WTC11 (cell line): ENCODE data around the gene TMEM30B. TPM values are rescaled to one million over a fixed set of nuclear protein-coding genes. Genes with fewer than 3 reads are reported as not detected.

ENCODE experiments used
- ATAC-seq: fragments of 200-7000 bp; cut with Tn5 transposase; 2 replicates; pipeline ENCODE4 v1.10.0; 2021; ENCODE audit warnings: mild to moderate bottlenecking, moderate library complexity
- CTCF ChIA-PET: fragments of 300-600 bp; sonication (Branson Sonifier 250); formaldehyde crosslinking; loops from one replicate; lab custom pipeline; 2021; ENCODE audit warnings: antibody characterized with exemption; lab: Charles Lee
- POLR2A ChIA-PET: fragments of 350-600 bp; sonication (Branson Sonifier 250); formaldehyde crosslinking; loops from one replicate; lab custom pipeline; 2021; ENCODE audit warnings: antibody characterized with exemption; lab: Charles Lee
- DNase-seq: peaks from one replicate; pipeline ENCODE4 v3.0.0; 2021; ENCODE audit warnings: low spot score
- H3K27ac Mint-ChIP-seq: 2 replicates; pipeline ENCODE4 v1.8.0; 2021; ENCODE audit warnings: mixed read lengths
- H3K27me3 Mint-ChIP-seq: 2 replicates; pipeline ENCODE4 v1.8.0; 2021; ENCODE audit warnings: low read depth, mild to moderate bottlenecking, moderate library complexity, mixed read lengths
- H3K36me3 Mint-ChIP-seq: 2 replicates; pipeline ENCODE4 v1.8.0; 2021; ENCODE audit warnings: mixed read lengths
- H3K4me1 Mint-ChIP-seq: 2 replicates; pipeline ENCODE4 v1.8.0; 2022; ENCODE audit warnings: mixed read lengths
- H3K4me3 Mint-ChIP-seq: 2 replicates; pipeline ENCODE4 v1.8.0; 2021; ENCODE audit warnings: mild to moderate bottlenecking, moderate library complexity, mixed read lengths
- H3K9me3 Mint-ChIP-seq: 2 replicates; pipeline ENCODE4 v1.8.0; 2021; ENCODE audit warnings: mixed read lengths
- ATF1 ChIP-seq: sonication (generic); formaldehyde crosslinking; IDR thresholded peaks from 2 replicates; pipeline ENCODE4 v1.8.1; 2023; ENCODE audit warnings: mild to moderate bottlenecking, moderate library complexity, missing genetic modification reagents
- ATF3 ChIP-seq: sonication (generic); formaldehyde crosslinking; conservative IDR thresholded peaks from 2 replicates; pipeline ENCODE4 v1.8.1; 2022; ENCODE audit warnings: mild to moderate bottlenecking, missing genetic modification reagents
- CREB1 ChIP-seq: sonication (generic); formaldehyde crosslinking; IDR thresholded peaks from 2 replicates; pipeline ENCODE4 v1.8.0; 2023; ENCODE audit warnings: mild to moderate bottlenecking, missing genetic modification reagents
- CTCF ChIP-seq: fragments of 200-600 bp; IDR thresholded peaks from 2 replicates; pipeline ENCODE4 v1.8.0; 2022; ENCODE audit warnings: antibody characterized with exemption
- ESRRA ChIP-seq: sonication (generic); formaldehyde crosslinking; IDR thresholded peaks from 2 replicates; pipeline ENCODE4 v1.8.1; 2022; ENCODE audit warnings: mild to moderate bottlenecking, missing genetic modification reagents, borderline replicate concordance
- ETV6 ChIP-seq: sonication (generic); formaldehyde crosslinking; IDR thresholded peaks from 2 replicates; pipeline ENCODE4 v1.8.1; 2022; ENCODE audit warnings: mild to moderate bottlenecking, missing genetic modification reagents
- GRHL2 ChIP-seq: fragments of 250-450 bp; sonication (Bioruptor Pico); IDR thresholded peaks from 2 replicates; pipeline ENCODE4 v1.8.0; 2022; ENCODE audit warnings: mild to moderate bottlenecking, moderate library complexity; ENCODE audit not compliant: insufficient replicate concordance, severe bottlenecking
- HMGXB4 ChIP-seq: sonication (generic); formaldehyde crosslinking; IDR thresholded peaks from 2 replicates; pipeline ENCODE4 v1.8.1; 2023; ENCODE audit warnings: mild to moderate bottlenecking, moderate library complexity, missing genetic modification reagents
- IRF1 ChIP-seq: sonication (generic); formaldehyde crosslinking; IDR thresholded peaks from 2 replicates; pipeline ENCODE4 v1.8.0; 2023; ENCODE audit warnings: missing genetic modification reagents
- IRF2 ChIP-seq: sonication (generic); formaldehyde crosslinking; IDR thresholded peaks from 2 replicates; pipeline ENCODE4 v1.8.0; 2022; ENCODE audit warnings: low read depth, missing genetic modification reagents, borderline replicate concordance
- JAZF1 ChIP-seq: fragments of 250-450 bp; sonication (Bioruptor Pico); IDR thresholded peaks from 2 replicates; pipeline ENCODE4 v1.9.0; 2021; ENCODE audit warnings: moderate library complexity, mild to moderate bottlenecking, inconsistent platforms
- JUN ChIP-seq: sonication (generic); formaldehyde crosslinking; IDR thresholded peaks from 2 replicates; pipeline ENCODE4 v1.8.0; 2023; ENCODE audit warnings: mild to moderate bottlenecking, missing genetic modification reagents
- MAX ChIP-seq: sonication (generic); formaldehyde crosslinking; IDR thresholded peaks from 2 replicates; pipeline ENCODE4 v1.8.0; 2022; ENCODE audit warnings: mild to moderate bottlenecking, missing genetic modification reagents
- NR3C1 ChIP-seq: sonication (generic); formaldehyde crosslinking; conservative IDR thresholded peaks from 2 replicates; pipeline ENCODE4 v1.8.1; 2023; ENCODE audit warnings: low read depth, mild to moderate bottlenecking, missing genetic modification reagents
- PRRX2 ChIP-seq: fragments of 250-450 bp; sonication (Bioruptor Pico); IDR thresholded peaks from 2 replicates; pipeline ENCODE4 v1.8.0; 2021; ENCODE audit warnings: mild to moderate bottlenecking
- RELA ChIP-seq: sonication (generic); formaldehyde crosslinking; IDR thresholded peaks from 2 replicates; pipeline ENCODE4 v1.8.1; 2022; ENCODE audit warnings: missing genetic modification reagents, mild to moderate bottlenecking, borderline replicate concordance
- SOX15 ChIP-seq: fragments of 250-450 bp; sonication (Bioruptor Pico); IDR thresholded peaks from 2 replicates; pipeline ENCODE4 v1.9.0; 2021; ENCODE audit warnings: mild to moderate bottlenecking
- TP53 ChIP-seq: sonication (generic); formaldehyde crosslinking; IDR thresholded peaks from 2 replicates; pipeline ENCODE4 v1.8.1; 2023; ENCODE audit warnings: mild to moderate bottlenecking, missing genetic modification reagents
- USF2 ChIP-seq: sonication (generic); formaldehyde crosslinking; IDR thresholded peaks from 2 replicates; pipeline ENCODE4 v1.8.1; 2023; ENCODE audit warnings: mild to moderate bottlenecking, missing genetic modification reagents, moderate library complexity
- ZBTB21 ChIP-seq: sonication (generic); formaldehyde crosslinking; IDR thresholded peaks from 2 replicates; pipeline ENCODE4 v1.8.1; 2023; ENCODE audit warnings: mild to moderate bottlenecking, missing genetic modification reagents, borderline replicate concordance
- ZBTB43 ChIP-seq: sonication (generic); formaldehyde crosslinking; IDR thresholded peaks from 2 replicates; pipeline ENCODE4 v1.8.1; 2023; ENCODE audit warnings: mild to moderate bottlenecking, missing genetic modification reagents
- ZNF263 ChIP-seq: sonication (generic); formaldehyde crosslinking; IDR thresholded peaks from 2 replicates; pipeline ENCODE4 v1.8.1; 2022; ENCODE audit warnings: low read depth, mild to moderate bottlenecking, moderate library complexity, missing genetic modification reagents
- ZNF396 ChIP-seq: fragments of 250-450 bp; sonication (Bioruptor Pico); IDR thresholded peaks from 2 replicates; pipeline ENCODE4 v1.8.0; 2021; ENCODE audit warnings: mild to moderate bottlenecking, moderate library complexity, borderline replicate concordance
- ZNF416 ChIP-seq: fragments of 250-450 bp; sonication (Bioruptor Pico); IDR thresholded peaks from 2 replicates; pipeline ENCODE4 v1.9.0; 2021; ENCODE audit warnings: mild to moderate bottlenecking, inconsistent platforms
- ZNF512 ChIP-seq: sonication (generic); formaldehyde crosslinking; IDR thresholded peaks from 2 replicates; pipeline ENCODE4 v1.8.1; 2022; ENCODE audit warnings: missing genetic modification reagents, borderline replicate concordance
- total RNA-seq: library from RNA; stranded (reverse); gene quantifications from 3 replicates; pipeline ENCODE4 v1.2.3, GENCODE V29; 2021

The TMEM30B gene
- total RNA-seq, 1 experiment from 2014 or later: 17.8 TPM

- TF ChIP-seq ATF1 (CRISPR knock-in tag) (no peak), ZNF263 (CRISPR knock-in tag) (no peak), RELA (CRISPR knock-in tag) (no peak), JUN (CRISPR knock-in tag) (no peak), ZNF416 (CRISPR knock-in tag) (no peak), ZBTB21 (CRISPR knock-in tag) (no peak), CTCF (no peak), SOX15 (CRISPR knock-in tag) (no peak)
Measured at GRCh38 chr14:61229981-61230380, 51.2 kb downstream of the TMEM30B start (continued).

GRCh38 chr14:61229475-61229888, 51.7 kb downstream of the TMEM30B start:
- Mint-ChIP-seq H3K27me3 (no peaks in the 10 kb centered on the region; the same call in 1 of the 2 replicates), H3K9me3 (no peaks in the 10 kb centered on the region), H3K4me1 (peaks cover 34% of the 10 kb centered on the region), H3K27ac (no peak overlapping the region)
- POLR2A ChIA-PET: no interaction called here
- no peak for DNase-seq
- TF ChIP-seq ATF3 (CRISPR knock-in tag): no peak
- TF ChIP-seq MAX (CRISPR knock-in tag): peak; percentile 45; the same call in 1 of the 2 replicates
- TF ChIP-seq, all 79 proteins: peak for 1
- H3K36me3 Mint-ChIP-seq: no peaks in the 10 kb centered on the region
- CTCF ChIA-PET: no interaction called here
- peak; percentile 36; the same call in 1 of the 2 replicates for ATAC-seq
- H3K4me3 Mint-ChIP-seq: no peak overlapping the region

GRCh38 chr14:61227884-61228591, 53.1 kb downstream of the TMEM30B start:
- ATAC-seq (no peak), DNase-seq (no peak)
- POLR2A ChIA-PET: no interaction called here
- H3K36me3 Mint-ChIP-seq: no peaks in the 10 kb centered on the region
- H3K27me3 Mint-ChIP-seq: no peaks in the 10 kb centered on the region; the same call in 1 of the 2 replicates
- no peak overlapping the region for H3K27ac Mint-ChIP-seq
- H3K4me1 Mint-ChIP-seq: peaks cover 37% of the 10 kb centered on the region
- CTCF ChIA-PET: interaction anchor here (0.6 kb wide), 1 partner anchor 9 kb away, joined by 4 read pairs; no protein-coding TSS in a partner anchor
- no peak overlapping the region for H3K4me3 Mint-ChIP-seq
- no peaks in the 10 kb centered on the region for H3K9me3 Mint-ChIP-seq
- TF ChIP-seq ZBTB43 (CRISPR knock-in tag): no peak
- no peak for TF ChIP-seq NR3C1 (CRISPR knock-in tag)
- TF ChIP-seq IRF1 (CRISPR knock-in tag): no peak
- no peak for TF ChIP-seq ETV6 (CRISPR knock-in tag)
- no peak for TF ChIP-seq IRF2 (CRISPR knock-in tag)
- TF ChIP-seq TP53 (CRISPR knock-in tag): no peak
- no peak for TF ChIP-seq CREB1 (CRISPR knock-in tag)
- no peak for TF ChIP-seq ZNF512 (CRISPR knock-in tag)
- no peak for TF ChIP-seq USF2 (CRISPR knock-in tag)
- TF ChIP-seq ZNF396 (CRISPR knock-in tag): no peak
- TF ChIP-seq ATF1 (CRISPR knock-in tag): no peak
- no peak for TF ChIP-seq ESRRA
- no peak for TF ChIP-seq JAZF1
- TF ChIP-seq HMGXB4: no peak
- no peak for TF ChIP-seq GRHL2
- TF ChIP-seq PRRX2 (CRISPR knock-in tag): no peak
- no peak for TF ChIP-seq SOX15 (CRISPR knock-in tag)
